Keratinocyte (primary cell): Measurements from ENCODE around the gene CDADC1. TPM values are rescaled to one million over a fixed set of nuclear protein-coding genes. Genes with fewer than 3 reads are reported as not detected.

Source experiments
- DNase-seq: peaks from one replicate; pipeline ENCODE4 v3.0.0-alpha.2; 2011; ENCODE audit warnings: low read depth, missing footprints, low spot score
- FAIRE-seq: peaks from 2 replicates; lab custom pipeline; 2011; peaks lifted over from hg19 to GRCh38; lab: Jason Lieb, UNC
- H2AFZ ChIP-seq: 2 replicates; pipeline ENCODE4 v1.6.0; 2012; ENCODE audit warnings: low read length, control low read depth, inconsistent platforms; ENCODE audit not compliant: control insufficient read depth
- H3K27ac ChIP-seq: 2 replicates; pipeline ENCODE4 v1.5.1; 2011; ENCODE audit warnings: low read length; ENCODE audit not compliant: control insufficient read depth, insufficient read depth
- H3K27me3 ChIP-seq: 3 replicates; pipeline ENCODE4 v1.6.0; 2011; ENCODE audit warnings: low read length; ENCODE audit not compliant: control insufficient read depth, insufficient read depth; ENCODE audit errors: extremely low read depth
- H3K36me3 ChIP-seq, 2 experiments: 2 replicates in 1 of 2; 3 replicates in 1 of 2; pipeline ENCODE4 v1.5.1; 2011; ENCODE audit warnings: low read length in 2 of 2, mild to moderate bottlenecking in 1 of 2; ENCODE audit not compliant: control insufficient read depth in 2 of 2, insufficient read depth in 2 of 2; ENCODE audit errors: extremely low read depth in 1 of 2
- H3K4me1 ChIP-seq: 3 replicates; pipeline ENCODE4 v1.5.1; 2011; ENCODE audit warnings: low read length; ENCODE audit not compliant: control insufficient read depth, insufficient read depth; ENCODE audit errors: extremely low read depth
- H3K4me2 ChIP-seq: 3 replicates; pipeline ENCODE4 v1.6.0; 2011; ENCODE audit warnings: low read depth, low read length; ENCODE audit not compliant: control insufficient read depth, insufficient read depth; ENCODE audit errors: extremely low read depth
- H3K4me3 ChIP-seq, 3 experiments: fragments of 200-600 bp in 1 of 3; sonication (generic) in 1 of 3; 2 replicates in 2 of 3; 3 replicates in 1 of 3; pipeline ENCODE4 v1.5.1; 2011 to 2016; ENCODE audit warnings: low read length in 3 of 3, mild to moderate bottlenecking in 3 of 3, control low read depth in 2 of 3, inconsistent platforms in 1 of 3, low read depth in 1 of 3, mixed read lengths in 1 of 3, mixed run types in 1 of 3, moderate library complexity in 1 of 3; ENCODE audit not compliant: control insufficient read depth in 2 of 3, insufficient read depth in 2 of 3; ENCODE audit errors: extremely low read depth in 1 of 3
- H3K79me2 ChIP-seq: 2 replicates; pipeline ENCODE4 v1.6.0; 2012; ENCODE audit warnings: low read length; ENCODE audit not compliant: control insufficient read depth, insufficient read depth
- H3K9ac ChIP-seq: 3 replicates; pipeline ENCODE4 v1.6.0; 2011; ENCODE audit warnings: low read length; ENCODE audit not compliant: control insufficient read depth, insufficient read depth; ENCODE audit errors: extremely low read depth
- H3K9me1 ChIP-seq: 3 replicates; pipeline ENCODE4 v1.6.0; 2011; ENCODE audit warnings: low read length; ENCODE audit not compliant: control insufficient read depth, insufficient read depth; ENCODE audit errors: extremely low read depth
- H3K9me3 ChIP-seq: 2 replicates; pipeline ENCODE4 v1.5.1; 2012; ENCODE audit warnings: low read depth, low read length; ENCODE audit not compliant: control insufficient read depth
- H4K20me1 ChIP-seq: 3 replicates; pipeline ENCODE4 v1.6.0; 2011; ENCODE audit warnings: low read length; ENCODE audit not compliant: control insufficient read depth, insufficient read depth; ENCODE audit errors: extremely low read depth
- EZH2 ChIP-seq: IDR thresholded peaks from one replicate; pipeline ENCODE4 v1.6.1; 2012; ENCODE audit warnings: inconsistent platforms, mild to moderate bottlenecking, low read length, moderate library complexity
- dilution Hi-C: fragments of 300-500 bp; cut with MboI; formaldehyde crosslinking; loops from one replicate; pipeline ENCODE4 v1.7.0; 2020; ENCODE audit warnings: low sequenced_read_pairs; ENCODE audit not compliant: extremely low pct_ligation_motif_present
- polyA plus RNA-seq, 5 experiments: library from polyadenylated mRNA; depleted of rRNA in 3 of 5; stranded (reverse) in 3 of 5; stranded (forward) in 1 of 5; unstranded in 1 of 5; fragments of >200 nt; gene quantifications; 1 replicate in 1 of 5; 2 replicates in 3 of 5; 3 replicates in 1 of 5; pipeline versions ENCODE4 v1.2.1 to v1.2.3, GENCODE V29; 2011 to 2012; ENCODE audit warnings: missing spikeins in 2 of 5, low read depth in 1 of 5, low replicate concordance in 1 of 5
- TF ChIP-seq, protein P1 (sequence below), 3 experiments: IDR thresholded peaks in 1 of 3; conservative IDR thresholded peaks in 1 of 3; optimal IDR thresholded peaks in 1 of 3; 2 replicates in 2 of 3; 3 replicates in 1 of 3; pipeline versions ENCODE3 to v1.5.1; 2011; ENCODE audit warnings: low read length in 3 of 3, mild to moderate bottlenecking in 3 of 3, moderate library complexity in 2 of 3, control low read depth in 1 of 3, inconsistent platforms in 1 of 3; ENCODE audit not compliant: insufficient read depth in 2 of 3; ENCODE audit errors: extremely low read depth in 1 of 3

The CDADC1 gene
- polyA plus RNA-seq, 1 donor (not counting 4 experiments of a cell fraction or from before 2014, with no cell fraction given): 3.8 TPM

DNA sequence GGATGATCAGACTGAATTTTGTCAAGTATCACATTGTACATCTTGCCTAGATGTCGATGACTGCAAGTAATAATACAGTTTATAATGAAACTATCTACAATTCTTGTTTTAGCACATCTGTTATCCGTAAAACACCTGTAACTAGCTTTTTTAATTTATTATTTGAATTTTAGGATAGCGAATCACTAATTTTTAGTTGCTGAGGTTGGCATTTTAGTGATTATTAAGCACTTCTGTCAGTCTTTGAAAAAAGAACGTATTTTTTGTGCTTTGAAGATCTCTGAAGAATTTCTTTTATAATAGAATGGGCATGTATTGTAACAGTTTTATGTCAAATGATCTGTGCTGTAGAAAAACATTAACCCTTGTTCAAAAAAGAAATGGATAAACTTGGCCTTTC lies 39.1 kb upstream of the CDADC1 start:
- no peak overlapping the region for H3K9ac ChIP-seq
- no peaks in the 10 kb centered on the region for H3K4me1 ChIP-seq
- DNase-seq: no peak
- H3K9me1 ChIP-seq: no peaks in the 10 kb centered on the region
- TF ChIP-seq, protein P1, sequence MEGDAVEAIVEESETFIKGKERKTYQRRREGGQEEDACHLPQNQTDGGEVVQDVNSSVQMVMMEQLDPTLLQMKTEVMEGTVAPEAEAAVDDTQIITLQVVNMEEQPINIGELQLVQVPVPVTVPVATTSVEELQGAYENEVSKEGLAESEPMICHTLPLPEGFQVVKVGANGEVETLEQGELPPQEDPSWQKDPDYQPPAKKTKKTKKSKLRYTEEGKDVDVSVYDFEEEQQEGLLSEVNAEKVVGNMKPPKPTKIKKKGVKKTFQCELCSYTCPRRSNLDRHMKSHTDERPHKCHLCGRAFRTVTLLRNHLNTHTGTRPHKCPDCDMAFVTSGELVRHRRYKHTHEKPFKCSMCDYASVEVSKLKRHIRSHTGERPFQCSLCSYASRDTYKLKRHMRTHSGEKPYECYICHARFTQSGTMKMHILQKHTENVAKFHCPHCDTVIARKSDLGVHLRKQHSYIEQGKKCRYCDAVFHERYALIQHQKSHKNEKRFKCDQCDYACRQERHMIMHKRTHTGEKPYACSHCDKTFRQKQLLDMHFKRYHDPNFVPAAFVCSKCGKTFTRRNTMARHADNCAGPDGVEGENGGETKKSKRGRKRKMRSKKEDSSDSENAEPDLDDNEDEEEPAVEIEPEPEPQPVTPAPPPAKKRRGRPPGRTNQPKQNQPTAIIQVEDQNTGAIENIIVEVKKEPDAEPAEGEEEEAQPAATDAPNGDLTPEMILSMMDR (optimal IDR thresholded peaks at IDR 0.05 in 1 of 3, IDR thresholded peaks at IDR 0.05 in 1 of 3, conservative IDR thresholded peaks at IDR 0.05 in 1 of 3; ENCODE audit: extremely low read depth in 1 of 3, insufficient read depth in 2 of 3, low read length in 3 of 3): no peak
- no peak for TF ChIP-seq EZH2
- H3K27me3 ChIP-seq: no peaks in the 10 kb centered on the region
- no peaks in the 10 kb centered on the region for H4K20me1 ChIP-seq
- no peak overlapping the region for H2AFZ ChIP-seq
- H3K4me2 ChIP-seq: no peak overlapping the region
- no peak overlapping the region for H3K27ac ChIP-seq
- H3K36me3 ChIP-seq: peaks cover 6 to 11% of the 10 kb centered on the region in 2 experiments
- FAIRE-seq: no peak
- H3K4me3 ChIP-seq: no peak overlapping the region
- no peaks in the 10 kb centered on the region for H3K9me3 ChIP-seq
- H3K79me2 ChIP-seq: no peaks in the 10 kb centered on the region
- dilution Hi-C loops: no loop called here

DNA sequence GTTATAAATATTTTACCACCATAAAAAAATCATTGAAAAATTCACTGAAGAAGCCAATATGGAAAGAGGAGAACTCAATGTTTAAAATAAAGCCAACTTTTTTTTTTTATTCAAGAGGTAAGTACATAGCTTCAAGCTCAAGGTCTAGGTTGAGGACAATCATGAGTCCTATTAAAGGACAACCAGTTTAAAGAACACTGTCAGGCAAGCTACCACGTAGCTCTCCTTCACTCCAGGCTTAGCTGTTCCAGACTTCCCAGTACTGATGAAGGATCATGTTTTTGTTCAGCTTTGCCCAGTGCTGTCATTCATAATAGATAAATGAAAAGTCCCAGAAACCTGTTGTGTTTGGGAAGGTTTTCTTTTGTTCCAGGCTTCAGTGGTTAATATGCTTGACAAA lies 37.6 kb upstream of the CDADC1 start:
- Histone ChIP-seq H3K27ac (no peak overlapping the region), H4K20me1 (no peaks in the 10 kb centered on the region), H2AFZ (no peak overlapping the region), H3K4me2 (no peak overlapping the region), H3K9me3 (no peaks in the 10 kb centered on the region), H3K9ac (no peak overlapping the region), H3K9me1 (no peaks in the 10 kb centered on the region), H3K36me3 (peaks cover 4 to 11% of the 10 kb centered on the region in 2 experiments), H3K4me1 (no peaks in the 10 kb centered on the region), H3K4me3 (no peak overlapping the region), H3K79me2 (no peaks in the 10 kb centered on the region), H3K27me3 (no peaks in the 10 kb centered on the region)
- dilution Hi-C loops: no loop called here
- FAIRE-seq (no peak), DNase-seq (no peak)
- TF ChIP-seq EZH2: no peak
- TF ChIP-seq, protein P1 (optimal IDR thresholded peaks at IDR 0.05 in 1 of 3, IDR thresholded peaks at IDR 0.05 in 1 of 3, conservative IDR thresholded peaks at IDR 0.05 in 1 of 3; ENCODE audit: extremely low read depth in 1 of 3, insufficient read depth in 2 of 3, low read length in 3 of 3): no peak
